Sigmoid colon (tissue), 3 donors: ENCODE measurements around the gene APBA1.

ENCODE experiments used
- CTCF ChIP-seq, 4 experiments: fragments of 450-650 bp in 3 of 4; fragments of 200-600 bp in 1 of 4; IDR thresholded peaks; one replicate each; pipeline ENCODE4 v1.5.1; 2016 to 2019; ENCODE audit warnings: antibody characterized with exemption in 4 of 4, mild to moderate bottlenecking in 3 of 4, moderate library complexity in 2 of 4
- POLR2A ChIP-seq, 2 donors: fragments of 450-650 bp; IDR thresholded peaks; one replicate each; pipeline ENCODE4 v1.6.1; 2016; ENCODE audit warnings: antibody characterized with exemption in 2 of 2, mild to moderate bottlenecking in 2 of 2, moderate library complexity in 2 of 2

- TF ChIP-seq CTCF (IDR thresholded peaks at IDR 0.05), result no peak
- TF ChIP-seq POLR2A (IDR thresholded peaks at IDR 0.05), result no peak
These were observed 290.0 kb downstream of the APBA1 start for GRCh38 chr9:69382135-69382534.
